Neural cell (in vitro differentiated cells): Measurements from ENCODE around the gene ACD.

ENCODE experiments used
- EP300 ChIP-seq: fragments of 450-650 bp; conservative IDR thresholded peaks from 2 replicates; pipeline ENCODE4 v1.6.1; 2014; ENCODE audit warnings: antibody characterized with exemption, mild to moderate bottlenecking, moderate library complexity; ENCODE audit not compliant: poor library complexity, severe bottlenecking
- POLR2AphosphoS5 ChIP-seq: IDR thresholded peaks from 2 replicates; pipeline ENCODE4 v1.6.1; 2012
- TF ChIP-seq, protein P1 (sequence below): fragments of 450-650 bp; IDR thresholded peaks from 2 replicates; pipeline ENCODE4 v1.5.1; 2014; ENCODE audit warnings: antibody characterized with exemption, mild to moderate bottlenecking, moderate library complexity; ENCODE audit not compliant: poor library complexity, severe bottlenecking

DNA sequence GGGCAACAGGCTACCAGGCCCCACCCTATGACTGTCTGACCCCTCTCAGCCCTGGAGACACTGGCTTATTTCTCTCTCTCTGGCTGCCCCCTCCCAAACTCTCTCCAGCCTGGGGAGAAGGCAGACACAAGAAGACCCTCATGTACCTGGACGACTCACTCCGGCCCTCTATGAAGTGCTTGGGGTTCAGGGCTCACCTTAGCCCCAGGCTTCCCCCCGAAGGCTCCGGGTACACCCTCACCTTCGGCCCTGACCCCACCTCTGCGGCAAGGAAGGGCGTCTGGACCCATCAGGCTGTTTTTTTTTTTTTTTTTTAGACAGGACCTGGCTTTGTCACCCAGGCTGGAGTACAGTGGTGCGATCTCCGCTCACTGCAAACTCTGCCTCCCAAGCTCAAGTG lies 16.0 kb downstream of the ACD start:
- TF ChIP-seq, protein P1, sequence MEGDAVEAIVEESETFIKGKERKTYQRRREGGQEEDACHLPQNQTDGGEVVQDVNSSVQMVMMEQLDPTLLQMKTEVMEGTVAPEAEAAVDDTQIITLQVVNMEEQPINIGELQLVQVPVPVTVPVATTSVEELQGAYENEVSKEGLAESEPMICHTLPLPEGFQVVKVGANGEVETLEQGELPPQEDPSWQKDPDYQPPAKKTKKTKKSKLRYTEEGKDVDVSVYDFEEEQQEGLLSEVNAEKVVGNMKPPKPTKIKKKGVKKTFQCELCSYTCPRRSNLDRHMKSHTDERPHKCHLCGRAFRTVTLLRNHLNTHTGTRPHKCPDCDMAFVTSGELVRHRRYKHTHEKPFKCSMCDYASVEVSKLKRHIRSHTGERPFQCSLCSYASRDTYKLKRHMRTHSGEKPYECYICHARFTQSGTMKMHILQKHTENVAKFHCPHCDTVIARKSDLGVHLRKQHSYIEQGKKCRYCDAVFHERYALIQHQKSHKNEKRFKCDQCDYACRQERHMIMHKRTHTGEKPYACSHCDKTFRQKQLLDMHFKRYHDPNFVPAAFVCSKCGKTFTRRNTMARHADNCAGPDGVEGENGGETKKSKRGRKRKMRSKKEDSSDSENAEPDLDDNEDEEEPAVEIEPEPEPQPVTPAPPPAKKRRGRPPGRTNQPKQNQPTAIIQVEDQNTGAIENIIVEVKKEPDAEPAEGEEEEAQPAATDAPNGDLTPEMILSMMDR, result no peak
- TF ChIP-seq POLR2AphosphoS5, result no peak
- no peak for TF ChIP-seq EP300
